ENCODE results near the gene GLG1.
"Not testable (repeated sequence)": the region's sequence is repeated elsewhere in the genome, so short reads cannot be mapped to it uniquely, and the experiment has no call there.

DNA sequence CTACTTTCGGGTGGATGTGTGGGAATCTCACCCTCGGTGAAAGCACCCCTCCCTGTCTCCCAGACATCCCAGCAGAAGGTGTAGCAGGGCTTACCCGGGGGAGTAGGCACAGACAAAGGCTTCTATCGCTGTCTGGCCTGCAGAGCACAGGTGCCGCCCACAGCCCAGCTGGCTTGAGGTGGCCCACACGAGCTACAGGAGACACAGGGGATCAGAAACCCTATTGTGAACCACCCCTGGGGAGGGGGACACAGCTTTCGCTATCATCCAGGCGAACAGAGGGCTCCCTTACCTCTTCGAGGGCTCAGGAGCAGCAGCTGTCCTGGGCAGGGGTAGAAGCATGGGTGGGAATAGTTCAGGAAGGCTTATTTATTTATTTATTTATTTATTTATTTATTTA is 193.4 kb downstream of the GLG1 start:
- TF ChIP-seq, protein P1, sequence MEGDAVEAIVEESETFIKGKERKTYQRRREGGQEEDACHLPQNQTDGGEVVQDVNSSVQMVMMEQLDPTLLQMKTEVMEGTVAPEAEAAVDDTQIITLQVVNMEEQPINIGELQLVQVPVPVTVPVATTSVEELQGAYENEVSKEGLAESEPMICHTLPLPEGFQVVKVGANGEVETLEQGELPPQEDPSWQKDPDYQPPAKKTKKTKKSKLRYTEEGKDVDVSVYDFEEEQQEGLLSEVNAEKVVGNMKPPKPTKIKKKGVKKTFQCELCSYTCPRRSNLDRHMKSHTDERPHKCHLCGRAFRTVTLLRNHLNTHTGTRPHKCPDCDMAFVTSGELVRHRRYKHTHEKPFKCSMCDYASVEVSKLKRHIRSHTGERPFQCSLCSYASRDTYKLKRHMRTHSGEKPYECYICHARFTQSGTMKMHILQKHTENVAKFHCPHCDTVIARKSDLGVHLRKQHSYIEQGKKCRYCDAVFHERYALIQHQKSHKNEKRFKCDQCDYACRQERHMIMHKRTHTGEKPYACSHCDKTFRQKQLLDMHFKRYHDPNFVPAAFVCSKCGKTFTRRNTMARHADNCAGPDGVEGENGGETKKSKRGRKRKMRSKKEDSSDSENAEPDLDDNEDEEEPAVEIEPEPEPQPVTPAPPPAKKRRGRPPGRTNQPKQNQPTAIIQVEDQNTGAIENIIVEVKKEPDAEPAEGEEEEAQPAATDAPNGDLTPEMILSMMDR (conservative IDR thresholded peaks at IDR 0.05): not testable (repeated sequence)
- TF ChIP-seq ZFX (IDR thresholded peaks at IDR 0.05): not testable (repeated sequence)
